ENCODE results near the gene CAPZB.

The CAPZB gene

GRCh38 chr1:19328486-19328885 is 156.9 kb downstream of the CAPZB start:
- no peaks in the 10 kb centered on the region for H3K4me1 ChIP-seq (ENCODE audit: control insufficient read depth in 1 of 2, insufficient read depth in 2 of 2, low read length in 2 of 2)
- no peaks in the 10 kb centered on the region for H3K9me3 ChIP-seq (ENCODE audit: control insufficient read depth in 1 of 2, low read length in 2 of 2)
- H3K27ac ChIP-seq (ENCODE audit: low read length) = no peak overlapping the region
- peaks cover 26 to 72% of the 10 kb centered on the region in 2 donors for H3K36me3 ChIP-seq (ENCODE audit: control insufficient read depth in 1 of 2, insufficient read depth in 2 of 2, low read length in 2 of 2)
- H3K4me3 ChIP-seq (ENCODE audit: low read depth in 1 of 2, low read length in 2 of 2) = no peak overlapping the region
- H3K27me3 ChIP-seq (ENCODE audit: low read depth, low read length) = no peaks in the 10 kb centered on the region

- no peaks in the 10 kb centered on the region for H3K4me1 ChIP-seq (ENCODE audit: control insufficient read depth in 1 of 2, insufficient read depth in 2 of 2, low read length in 2 of 2)
- no peaks in the 10 kb centered on the region for H3K27me3 ChIP-seq (ENCODE audit: low read depth, low read length)
- no peaks in the 10 kb centered on the region for H3K9me3 ChIP-seq (ENCODE audit: control insufficient read depth in 1 of 2, low read length in 2 of 2)
- H3K36me3 ChIP-seq (ENCODE audit: control insufficient read depth in 1 of 2, insufficient read depth in 2 of 2, low read length in 2 of 2) = peaks cover 26 to 75% of the 10 kb centered on the region in 2 donors
- H3K27ac ChIP-seq (ENCODE audit: low read length) = no peak overlapping the region
- H3K4me3 ChIP-seq (ENCODE audit: low read depth in 1 of 2, low read length in 2 of 2) = no peak overlapping the region
These were observed 157.6 kb downstream of the CAPZB start for GRCh38 chr1:19327736-19328135.

GRCh38 chr1:19327301-19327700 is 158.0 kb downstream of the CAPZB start:
- Histone ChIP-seq H3K27ac (ENCODE audit: low read length) (no peak overlapping the region), H3K4me1 (ENCODE audit: control insufficient read depth in 1 of 2, insufficient read depth in 2 of 2, low read length in 2 of 2) (no peaks in the 10 kb centered on the region), H3K9me3 (ENCODE audit: control insufficient read depth in 1 of 2, low read length in 2 of 2) (no peaks in the 10 kb centered on the region), H3K27me3 (ENCODE audit: low read depth, low read length) (no peaks in the 10 kb centered on the region), H3K4me3 (ENCODE audit: low read depth in 1 of 2, low read length in 2 of 2) (no peak overlapping the region), H3K36me3 (ENCODE audit: control insufficient read depth in 1 of 2, insufficient read depth in 2 of 2, low read length in 2 of 2) (peaks cover 26 to 74% of the 10 kb centered on the region in 2 donors)

GRCh38 chr1:19326748-19327065 is 158.6 kb downstream of the CAPZB start:
- Histone ChIP-seq H3K36me3 (ENCODE audit: control insufficient read depth in 1 of 2, insufficient read depth in 2 of 2, low read length in 2 of 2) (peaks cover 26 to 78% of the 10 kb centered on the region in 2 donors), H3K9me3 (ENCODE audit: control insufficient read depth in 1 of 2, low read length in 2 of 2) (no peaks in the 10 kb centered on the region)

GRCh38 chr1:19325958-19326747 is 159.2 kb downstream of the CAPZB start:
- H3K4me3 ChIP-seq (ENCODE audit: low read depth in 1 of 2, low read length in 2 of 2) = no peak overlapping the region

More at GRCh38 chr1:19326748-19327065, 158.6 kb downstream of the CAPZB start:
- Histone ChIP-seq H3K4me3 (ENCODE audit: low read depth in 1 of 2, low read length in 2 of 2) (no peak overlapping the region), H3K4me1 (ENCODE audit: control insufficient read depth in 1 of 2, insufficient read depth in 2 of 2, low read length in 2 of 2) (no peaks in the 10 kb centered on the region), H3K27ac (ENCODE audit: low read length) (no peak overlapping the region), H3K27me3 (ENCODE audit: low read depth, low read length) (no peaks in the 10 kb centered on the region)

GRCh38 chr1:19325368-19325957 is 159.9 kb downstream of the CAPZB start:
- Histone ChIP-seq H3K36me3 (ENCODE audit: control insufficient read depth in 1 of 2, insufficient read depth in 2 of 2, low read length in 2 of 2) (peaks cover 26 to 74% of the 10 kb centered on the region in 2 donors), H3K9me3 (ENCODE audit: control insufficient read depth in 1 of 2, low read length in 2 of 2) (no peaks in the 10 kb centered on the region), H3K27ac (ENCODE audit: low read length) (no peak overlapping the region), H3K4me3 (ENCODE audit: low read depth in 1 of 2, low read length in 2 of 2) (no peak overlapping the region), H3K27me3 (ENCODE audit: low read depth, low read length) (no peaks in the 10 kb centered on the region), H3K4me1 (ENCODE audit: control insufficient read depth in 1 of 2, insufficient read depth in 2 of 2, low read length in 2 of 2) (no peaks in the 10 kb centered on the region)

More at GRCh38 chr1:19325958-19326747, 159.2 kb downstream of the CAPZB start:
- Histone ChIP-seq H3K4me1 (ENCODE audit: control insufficient read depth in 1 of 2, insufficient read depth in 2 of 2, low read length in 2 of 2) (no peaks in the 10 kb centered on the region), H3K9me3 (ENCODE audit: control insufficient read depth in 1 of 2, low read length in 2 of 2) (no peaks in the 10 kb centered on the region), H3K27ac (ENCODE audit: low read length) (no peak overlapping the region), H3K36me3 (ENCODE audit: control insufficient read depth in 1 of 2, insufficient read depth in 2 of 2, low read length in 2 of 2) (peaks cover 26 to 74% of the 10 kb centered on the region in 2 donors), H3K27me3 (ENCODE audit: low read depth, low read length) (no peaks in the 10 kb centered on the region)

- Histone ChIP-seq H3K4me1 (ENCODE audit: control insufficient read depth in 1 of 2, insufficient read depth in 2 of 2, low read length in 2 of 2) (no peaks in the 10 kb centered on the region), H3K4me3 (ENCODE audit: low read depth in 1 of 2, low read length in 2 of 2) (no peak overlapping the region), H3K27ac (ENCODE audit: low read length) (no peak overlapping the region), H3K36me3 (ENCODE audit: control insufficient read depth in 1 of 2, insufficient read depth in 2 of 2, low read length in 2 of 2) (peaks cover 26 to 73% of the 10 kb centered on the region in 2 donors), H3K9me3 (ENCODE audit: control insufficient read depth in 1 of 2, low read length in 2 of 2) (no peaks in the 10 kb centered on the region), H3K27me3 (ENCODE audit: low read depth, low read length) (no peaks in the 10 kb centered on the region)
These were observed 160.7 kb downstream of the CAPZB start for GRCh38 chr1:19324665-19324990.

GRCh38 chr1:19323987-19324664 is 161.2 kb downstream of the CAPZB start:
- Histone ChIP-seq H3K4me1 (ENCODE audit: control insufficient read depth in 1 of 2, insufficient read depth in 2 of 2, low read length in 2 of 2) (no peaks in the 10 kb centered on the region), H3K27me3 (ENCODE audit: low read depth, low read length) (no peaks in the 10 kb centered on the region), H3K4me3 (ENCODE audit: low read depth in 1 of 2, low read length in 2 of 2) (no peak overlapping the region), H3K9me3 (ENCODE audit: control insufficient read depth in 1 of 2, low read length in 2 of 2) (no peaks in the 10 kb centered on the region), H3K27ac (ENCODE audit: low read length) (no peak overlapping the region), H3K36me3 (ENCODE audit: control insufficient read depth in 1 of 2, insufficient read depth in 2 of 2, low read length in 2 of 2) (peaks cover 21 to 69% of the 10 kb centered on the region in 2 donors)

- Histone ChIP-seq H3K36me3 (ENCODE audit: control insufficient read depth in 1 of 2, insufficient read depth in 2 of 2, low read length in 2 of 2) (peaks cover 14 to 60% of the 10 kb centered on the region in 2 donors), H3K27me3 (ENCODE audit: low read depth, low read length) (no peaks in the 10 kb centered on the region), H3K9me3 (ENCODE audit: control insufficient read depth in 1 of 2, low read length in 2 of 2) (no peaks in the 10 kb centered on the region), H3K4me1 (ENCODE audit: control insufficient read depth in 1 of 2, insufficient read depth in 2 of 2, low read length in 2 of 2) (peaks cover 0 to 4% of the 10 kb centered on the region in 2 donors), H3K27ac (ENCODE audit: low read length) (no peak overlapping the region), H3K4me3 (ENCODE audit: low read depth in 1 of 2, low read length in 2 of 2) (no peak overlapping the region)
These were observed 162.9 kb downstream of the CAPZB start for GRCh38 chr1:19322481-19322880.

- peaks cover 0 to 15% of the 10 kb centered on the region in 2 donors for H3K4me1 ChIP-seq (ENCODE audit: control insufficient read depth in 1 of 2, insufficient read depth in 2 of 2, low read length in 2 of 2)
- peaks cover 16 to 51% of the 10 kb centered on the region in 2 donors for H3K36me3 ChIP-seq (ENCODE audit: control insufficient read depth in 1 of 2, insufficient read depth in 2 of 2, low read length in 2 of 2)
These were observed 164.3 kb downstream of the CAPZB start for GRCh38 chr1:19321071-19321470.

GRCh38 chr1:19319196-19319595 is 166.1 kb downstream of the CAPZB start:
- Histone ChIP-seq H3K4me3 (ENCODE audit: low read depth in 1 of 2, low read length in 2 of 2) (no peak overlapping the region), H3K4me1 (ENCODE audit: control insufficient read depth in 1 of 2, insufficient read depth in 2 of 2, low read length in 2 of 2) (peaks cover 0 to 21% of the 10 kb centered on the region in 2 donors), H3K36me3 (ENCODE audit: control insufficient read depth in 1 of 2, insufficient read depth in 2 of 2, low read length in 2 of 2) (peaks cover 10 to 32% of the 10 kb centered on the region in 2 donors), H3K9me3 (ENCODE audit: control insufficient read depth in 1 of 2, low read length in 2 of 2) (no peaks in the 10 kb centered on the region), H3K27me3 (ENCODE audit: low read depth, low read length) (no peaks in the 10 kb centered on the region), H3K27ac (ENCODE audit: low read length) (no peak overlapping the region)

More at GRCh38 chr1:19321071-19321470, 164.3 kb downstream of the CAPZB start:
- Histone ChIP-seq H3K4me3 (ENCODE audit: low read depth in 1 of 2, low read length in 2 of 2) (no peak overlapping the region), H3K9me3 (ENCODE audit: control insufficient read depth in 1 of 2, low read length in 2 of 2) (no peaks in the 10 kb centered on the region), H3K27me3 (ENCODE audit: low read depth, low read length) (no peaks in the 10 kb centered on the region), H3K27ac (ENCODE audit: low read length) (no peak overlapping the region)

All from muscle layer of duodenum (tissue), 2 donors.